NT2/D1 (cell line): Measurements from ENCODE around the gene STAT5B.
"Not testable (repeated sequence)": the region's sequence is repeated elsewhere in the genome, so short reads cannot be mapped to it uniquely, and the experiment has no call there.

Experiments
- SUZ12 ChIP-seq: IDR thresholded peaks from 2 replicates; pipeline ENCODE4 v1.6.1; 2011; ENCODE audit not compliant: insufficient read length, insufficient read depth; ENCODE audit errors: extremely low read depth
- ZNF274 ChIP-seq: IDR thresholded peaks from 2 replicates; pipeline ENCODE4 v1.6.1; 2011; ENCODE audit warnings: mild to moderate bottlenecking, low read depth, low read length

- TF ChIP-seq SUZ12, ZNF274: not testable (repeated sequence)
Observed at GRCh38 chr17:42244116-42244515, 32.1 kb downstream of the STAT5B start.
